Ishikawa (cell line): Measurements from ENCODE around the gene ABTB2.

Experiments used
- CEBPB ChIP-seq: IDR thresholded peaks from 2 replicates; pipeline ENCODE4 v1.6.1; 2012
- CREB1 ChIP-seq: IDR thresholded peaks from 2 replicates; pipeline ENCODE4 v1.6.1; 2012; ENCODE audit warnings: low read depth
- EP300 ChIP-seq: IDR thresholded peaks from 2 replicates; pipeline ENCODE4 v1.6.1; 2012; ENCODE audit warnings: borderline replicate concordance
- FOXM1 ChIP-seq: IDR thresholded peaks from 2 replicates; pipeline ENCODE4 v1.6.1; 2012; ENCODE audit warnings: low read depth, borderline replicate concordance
- NFIC ChIP-seq: IDR thresholded peaks from 2 replicates; pipeline ENCODE4 v1.6.1; 2012
- RAD21 ChIP-seq: IDR thresholded peaks from 2 replicates; pipeline ENCODE4 v1.6.1; 2012; ENCODE audit warnings: low read depth
- TAF1 ChIP-seq: IDR thresholded peaks from 2 replicates; pipeline ENCODE4 v1.6.1; 2012; ENCODE audit warnings: low read depth, mild to moderate bottlenecking
- TCF12 ChIP-seq: IDR thresholded peaks from 2 replicates; pipeline ENCODE4 v1.6.1; 2012; ENCODE audit warnings: low read depth
- TEAD4 ChIP-seq: IDR thresholded peaks from 2 replicates; pipeline ENCODE4 v1.6.1; 2012
- YY1 ChIP-seq: IDR thresholded peaks from 2 replicates; pipeline ENCODE4 v1.6.1; 2012; ENCODE audit warnings: low read depth
- ZBTB7A ChIP-seq: IDR thresholded peaks from 2 replicates; pipeline ENCODE4 v1.6.1; 2012; ENCODE audit warnings: low read depth
- TF ChIP-seq, protein P1 (sequence below): IDR thresholded peaks from 2 replicates; pipeline ENCODE4 v1.6.1; 2012
- TF ChIP-seq, protein P2 (sequence below): IDR thresholded peaks from 2 replicates; pipeline ENCODE4 v1.6.1; 2012; ENCODE audit warnings: low read depth, mild to moderate bottlenecking

DNA sequence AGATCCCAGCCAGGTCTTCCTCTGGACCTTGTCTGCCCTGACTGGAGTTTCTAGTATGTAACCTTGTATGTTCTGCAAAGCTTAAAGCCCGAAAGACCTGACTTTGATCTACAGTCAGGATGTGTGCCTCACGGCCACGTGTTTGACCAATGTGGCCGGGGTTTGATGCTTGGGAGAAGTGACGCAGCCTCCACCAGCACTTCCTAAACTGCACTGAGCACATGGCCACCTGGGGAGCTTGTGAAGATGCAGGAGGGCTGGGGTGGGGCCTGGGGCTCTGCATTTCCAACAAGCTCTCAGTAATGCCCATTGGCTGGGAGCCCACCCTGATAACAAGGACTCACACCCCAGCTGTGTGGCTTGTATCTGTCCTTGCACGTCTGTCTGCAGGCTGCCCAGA is 199.1 kb downstream of the ABTB2 start:
- TF ChIP-seq CREB1 (no peak), FOXM1 (no peak), EP300 (no peak), NFIC (no peak), YY1 (no peak), TAF1 (no peak), CEBPB (no peak), ZBTB7A (no peak), RAD21 (no peak), TCF12 (no peak), TEAD4 (no peak)
- TF ChIP-seq, protein P1, sequence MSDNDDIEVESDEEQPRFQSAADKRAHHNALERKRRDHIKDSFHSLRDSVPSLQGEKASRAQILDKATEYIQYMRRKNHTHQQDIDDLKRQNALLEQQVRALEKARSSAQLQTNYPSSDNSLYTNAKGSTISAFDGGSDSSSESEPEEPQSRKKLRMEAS = no peak
- TF ChIP-seq, protein P2, sequence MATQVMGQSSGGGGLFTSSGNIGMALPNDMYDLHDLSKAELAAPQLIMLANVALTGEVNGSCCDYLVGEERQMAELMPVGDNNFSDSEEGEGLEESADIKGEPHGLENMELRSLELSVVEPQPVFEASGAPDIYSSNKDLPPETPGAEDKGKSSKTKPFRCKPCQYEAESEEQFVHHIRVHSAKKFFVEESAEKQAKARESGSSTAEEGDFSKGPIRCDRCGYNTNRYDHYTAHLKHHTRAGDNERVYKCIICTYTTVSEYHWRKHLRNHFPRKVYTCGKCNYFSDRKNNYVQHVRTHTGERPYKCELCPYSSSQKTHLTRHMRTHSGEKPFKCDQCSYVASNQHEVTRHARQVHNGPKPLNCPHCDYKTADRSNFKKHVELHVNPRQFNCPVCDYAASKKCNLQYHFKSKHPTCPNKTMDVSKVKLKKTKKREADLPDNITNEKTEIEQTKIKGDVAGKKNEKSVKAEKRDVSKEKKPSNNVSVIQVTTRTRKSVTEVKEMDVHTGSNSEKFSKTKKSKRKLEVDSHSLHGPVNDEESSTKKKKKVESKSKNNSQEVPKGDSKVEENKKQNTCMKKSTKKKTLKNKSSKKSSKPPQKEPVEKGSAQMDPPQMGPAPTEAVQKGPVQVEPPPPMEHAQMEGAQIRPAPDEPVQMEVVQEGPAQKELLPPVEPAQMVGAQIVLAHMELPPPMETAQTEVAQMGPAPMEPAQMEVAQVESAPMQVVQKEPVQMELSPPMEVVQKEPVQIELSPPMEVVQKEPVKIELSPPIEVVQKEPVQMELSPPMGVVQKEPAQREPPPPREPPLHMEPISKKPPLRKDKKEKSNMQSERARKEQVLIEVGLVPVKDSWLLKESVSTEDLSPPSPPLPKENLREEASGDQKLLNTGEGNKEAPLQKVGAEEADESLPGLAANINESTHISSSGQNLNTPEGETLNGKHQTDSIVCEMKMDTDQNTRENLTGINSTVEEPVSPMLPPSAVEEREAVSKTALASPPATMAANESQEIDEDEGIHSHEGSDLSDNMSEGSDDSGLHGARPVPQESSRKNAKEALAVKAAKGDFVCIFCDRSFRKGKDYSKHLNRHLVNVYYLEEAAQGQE = no peak
